Natural killer cell (primary cell): Measurements from ENCODE around the gene PDK1. TPM values are rescaled to one million over a fixed set of nuclear protein-coding genes. Genes with fewer than 3 reads are reported as not detected.

ENCODE experiments used
- ATAC-seq, 3 donors: fragments of 150-1000 bp in 2 of 3; fragments of 200-7000 bp in 1 of 3; cut with Tn5 transposase; 1 replicate in 1 of 3; 2 replicates in 2 of 3; pipeline ENCODE4 v1.10.0; 2021; ENCODE audit warnings: mild to moderate bottlenecking in 2 of 3, moderate library complexity in 2 of 3
- DNase-seq, 2 donors: peaks; one replicate each; pipeline versions ENCODE4 v3.0.0 to v3.0.0-alpha.2; 2013 to 2021; ENCODE audit warnings: mixed read lengths in 1 of 2
- H3K27ac ChIP-seq: one replicate; pipeline ENCODE4 v1.5.1; 2013; ENCODE audit warnings: mild to moderate bottlenecking, low read length
- H3K27me3 ChIP-seq: one replicate; pipeline ENCODE4 v1.6.1; 2013; ENCODE audit warnings: low read length; ENCODE audit not compliant: control insufficient read depth, insufficient read depth
- H3K36me3 ChIP-seq: one replicate; pipeline ENCODE4 v1.6.1; 2013; ENCODE audit warnings: low read length; ENCODE audit not compliant: control insufficient read depth, insufficient read depth
- H3K4me1 ChIP-seq: one replicate; pipeline ENCODE4 v1.6.1; 2013; ENCODE audit warnings: low read length; ENCODE audit not compliant: control insufficient read depth, insufficient read depth
- H3K4me3 ChIP-seq: one replicate; pipeline ENCODE4 v1.5.1; 2013; ENCODE audit warnings: low read length
- H3K9me3 ChIP-seq: one replicate; pipeline ENCODE4 v1.6.1; 2013; ENCODE audit warnings: low read length; ENCODE audit not compliant: control insufficient read depth, insufficient read depth
- H3K27ac Mint-ChIP-seq, 2 donors: one replicate each; pipeline ENCODE4 v1.8.0; 2022; ENCODE audit warnings: mild to moderate bottlenecking in 2 of 2, mixed read lengths in 2 of 2, moderate library complexity in 1 of 2
- H3K27me3 Mint-ChIP-seq, 2 donors: one replicate each; pipeline ENCODE4 v1.8.0; 2022; ENCODE audit warnings: low read depth in 2 of 2, mixed read lengths in 2 of 2
- H3K36me3 Mint-ChIP-seq: one replicate; pipeline ENCODE4 v1.8.0; 2022; ENCODE audit warnings: mixed read lengths
- H3K4me1 Mint-ChIP-seq, 2 donors: one replicate each; pipeline ENCODE4 v1.8.0; 2022; ENCODE audit warnings: mixed read lengths in 2 of 2
- H3K4me3 Mint-ChIP-seq: one replicate; pipeline ENCODE4 v1.8.0; 2022; ENCODE audit warnings: mild to moderate bottlenecking, moderate library complexity, mixed read lengths
- H3K9me3 Mint-ChIP-seq, 2 donors: one replicate each; pipeline ENCODE4 v1.8.0; 2022; ENCODE audit warnings: mixed read lengths in 2 of 2
- WGBS: methylation state at CpG from one replicate; pipeline ENCODE4 v1.1.7; 2013; ENCODE audit warnings: missing lambda C conversion rate; ENCODE audit not compliant: insufficient coverage; 5-methylcytosine and 5-hydroxymethylcytosine counted together
- intact Hi-C: fragments of 100-400 bp; cut with micrococcal nuclease; formaldehyde crosslinking; loops from one replicate; pipeline ENCODE4 v1.14.2; 2022
- total RNA-seq, 4 donors: library from RNA; stranded (reverse); fragments of 120-200 nt in 1 of 4; gene quantifications; one replicate each; pipeline versions ENCODE4 v1.2.3 to v1.2.4, GENCODE V29; 2013 to 2022
- TF ChIP-seq, protein P1 (sequence below): fragments of 200-600 bp; IDR thresholded peaks from one replicate; pipeline ENCODE4 v1.8.0; 2022; ENCODE audit warnings: antibody characterized with exemption

PDK1 gene
- total RNA-seq, 3 donors from 2014 or later (not counting 1 experiment from before 2014, with no cell fraction given) = 17.3 to 29.1 (median 22.6) TPM

DNA sequence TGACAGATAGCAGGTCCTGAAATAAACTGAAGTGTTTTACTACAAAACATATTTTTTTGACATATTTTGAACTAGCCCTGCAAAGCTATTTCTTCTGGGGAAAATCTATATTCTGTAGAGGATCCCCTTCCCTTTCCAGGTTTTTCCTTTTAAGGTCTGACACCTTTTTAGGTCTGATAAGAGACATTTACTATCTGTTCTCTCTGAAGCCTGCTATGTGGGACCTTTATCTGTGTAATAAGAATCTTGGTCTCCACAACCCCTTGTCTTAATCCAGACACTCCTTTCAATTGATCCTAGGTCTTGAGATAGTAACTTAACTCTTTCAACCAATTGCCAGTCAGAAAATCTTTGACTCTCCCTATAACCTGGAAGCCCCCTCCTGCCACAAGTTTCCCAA lies 5.5 kb upstream of the PDK1 start:
- peaks cover 0 to 2% of the 10 kb centered on the region in 2 donors for H3K27me3 Mint-ChIP-seq
- DNase-seq (no peak), ATAC-seq (no peak)
- H3K36me3 Mint-ChIP-seq = no peaks in the 10 kb centered on the region
- H3K4me1 Mint-ChIP-seq = peaks cover 9 to 14% of the 10 kb centered on the region in 2 donors
- H3K36me3 ChIP-seq = no peaks in the 10 kb centered on the region
- H3K27ac Mint-ChIP-seq = no peak overlapping the region
- no peak overlapping the region for H3K27ac ChIP-seq
- TF ChIP-seq, protein P1, sequence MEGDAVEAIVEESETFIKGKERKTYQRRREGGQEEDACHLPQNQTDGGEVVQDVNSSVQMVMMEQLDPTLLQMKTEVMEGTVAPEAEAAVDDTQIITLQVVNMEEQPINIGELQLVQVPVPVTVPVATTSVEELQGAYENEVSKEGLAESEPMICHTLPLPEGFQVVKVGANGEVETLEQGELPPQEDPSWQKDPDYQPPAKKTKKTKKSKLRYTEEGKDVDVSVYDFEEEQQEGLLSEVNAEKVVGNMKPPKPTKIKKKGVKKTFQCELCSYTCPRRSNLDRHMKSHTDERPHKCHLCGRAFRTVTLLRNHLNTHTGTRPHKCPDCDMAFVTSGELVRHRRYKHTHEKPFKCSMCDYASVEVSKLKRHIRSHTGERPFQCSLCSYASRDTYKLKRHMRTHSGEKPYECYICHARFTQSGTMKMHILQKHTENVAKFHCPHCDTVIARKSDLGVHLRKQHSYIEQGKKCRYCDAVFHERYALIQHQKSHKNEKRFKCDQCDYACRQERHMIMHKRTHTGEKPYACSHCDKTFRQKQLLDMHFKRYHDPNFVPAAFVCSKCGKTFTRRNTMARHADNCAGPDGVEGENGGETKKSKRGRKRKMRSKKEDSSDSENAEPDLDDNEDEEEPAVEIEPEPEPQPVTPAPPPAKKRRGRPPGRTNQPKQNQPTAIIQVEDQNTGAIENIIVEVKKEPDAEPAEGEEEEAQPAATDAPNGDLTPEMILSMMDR = no peak
- peaks cover 4% of the 10 kb centered on the region for H3K9me3 ChIP-seq
- H3K9me3 Mint-ChIP-seq = no peaks in the 10 kb centered on the region
- intact Hi-C loops = no loop called here
- peaks cover 3% of the 10 kb centered on the region for H3K4me1 ChIP-seq
- H3K4me3 Mint-ChIP-seq = no peak overlapping the region
- H3K27me3 ChIP-seq = no peaks in the 10 kb centered on the region
- H3K4me3 ChIP-seq = no peak overlapping the region

- H3K36me3 ChIP-seq = no peaks in the 10 kb centered on the region
- intact Hi-C loops = no loop called here
- no peak overlapping the region for H3K27ac Mint-ChIP-seq
- H3K4me1 Mint-ChIP-seq = peaks cover 10 to 17% of the 10 kb centered on the region in 2 donors
- TF ChIP-seq, protein P1 = no peak
- peaks cover 4% of the 10 kb centered on the region for H3K9me3 ChIP-seq
- H3K27ac ChIP-seq = no peak overlapping the region
- H3K4me3 ChIP-seq = no peak overlapping the region
- ATAC-seq (no peak), DNase-seq (no peak)
- H3K4me1 ChIP-seq = peaks cover 4% of the 10 kb centered on the region
- no peaks in the 10 kb centered on the region for H3K9me3 Mint-ChIP-seq
- H3K36me3 Mint-ChIP-seq = no peaks in the 10 kb centered on the region
- H3K4me3 Mint-ChIP-seq = no peak overlapping the region
- no peaks in the 10 kb centered on the region for H3K27me3 ChIP-seq
- H3K27me3 Mint-ChIP-seq = peaks cover 0 to 2% of the 10 kb centered on the region in 2 donors
Measured at GRCh38 chr2:172551271-172551670, 4.6 kb upstream of the PDK1 start.

GRCh38 chr2:172552547-172553291 lies 3.2 kb upstream of the PDK1 start:
- ATAC-seq = no peak
- H3K4me1 ChIP-seq = peaks cover 4% of the 10 kb centered on the region
- H3K36me3 Mint-ChIP-seq = no peaks in the 10 kb centered on the region
- peaks cover 0 to 2% of the 10 kb centered on the region in 2 donors for H3K27me3 Mint-ChIP-seq
- no peak for DNase-seq
- H3K27me3 ChIP-seq = no peaks in the 10 kb centered on the region
- peaks cover 3% of the 10 kb centered on the region for H3K9me3 ChIP-seq
- H3K9me3 Mint-ChIP-seq = no peaks in the 10 kb centered on the region
- 89% methylated on average over 4 of the region's 4 CpGs for WGBS
- H3K36me3 ChIP-seq = no peaks in the 10 kb centered on the region
- H3K4me3 Mint-ChIP-seq = no peak overlapping the region
- no peak overlapping the region for H3K27ac Mint-ChIP-seq
- intact Hi-C loops = no loop called here
- TF ChIP-seq, protein P1 = no peak
- H3K4me3 ChIP-seq = no peak overlapping the region
- H3K4me1 Mint-ChIP-seq = peaks cover 24 to 30% of the 10 kb centered on the region in 2 donors
- H3K27ac ChIP-seq = no peak overlapping the region
